Uterus (tissue), 4 donors: ENCODE measurements around the gene ADRA2C. TPM values are rescaled to one million over a fixed set of nuclear protein-coding genes. Genes with fewer than 3 reads are reported as not detected.

Experiments
- DNase-seq, 2 donors: peaks; one replicate each; pipeline ENCODE4 v3.0.0-alpha.2; 2019 to 2020
- H3K27ac ChIP-seq, 2 donors: fragments of 200-600 bp; sonication (generic); 1 replicate in 1 of 2; 2 replicates in 1 of 2; pipeline ENCODE4 v1.5.1; 2016 to 2018
- H3K27me3 ChIP-seq, 2 donors: fragments of 200-600 bp; sonication (generic); one replicate each; pipeline ENCODE4 v1.5.1; 2018 to 2019; ENCODE audit warnings: control low read depth in 1 of 2
- H3K36me3 ChIP-seq, 2 donors: fragments of 200-600 bp; sonication (generic); one replicate each; pipeline ENCODE4 v1.5.1; 2019; ENCODE audit warnings: control low read depth in 1 of 2
- H3K4me1 ChIP-seq, 2 donors: fragments of 200-600 bp; sonication (generic); one replicate each; pipeline ENCODE4 v1.5.1; 2018 to 2019; ENCODE audit warnings: control low read depth in 1 of 2
- H3K4me3 ChIP-seq, 2 donors: fragments of 200-600 bp; sonication (generic); 1 replicate in 1 of 2; 2 replicates in 1 of 2; pipeline ENCODE4 v1.5.1; 2018 to 2019; ENCODE audit warnings: mild to moderate bottlenecking in 1 of 2
- H3K9me3 ChIP-seq, 2 donors: fragments of 200-600 bp; sonication (generic); one replicate each; pipeline ENCODE4 v1.5.1; 2019; ENCODE audit warnings: control low read depth in 1 of 2
- POLR2A ChIP-seq, 2 donors: fragments of 450-650 bp; IDR thresholded peaks; one replicate each; pipeline ENCODE4 v1.6.1; 2016; ENCODE audit warnings: antibody characterized with exemption in 2 of 2, mild to moderate bottlenecking in 1 of 2, moderate library complexity in 1 of 2
- intact Hi-C: fragments of 100-400 bp; cut with DNase I; formaldehyde crosslinking; loops from one replicate; pipeline ENCODE4 v1.15.1; 2023; ENCODE audit warnings: low total_unique reads
- total RNA-seq, 4 donors: library from RNA; depleted of rRNA in 3 of 4; stranded (reverse); fragments of >200 nt in 3 of 4; gene quantifications; one replicate each; pipeline versions ENCODE4 v1.1.0 to v1.2.4, GENCODE V29; 2014 to 2023
- TF ChIP-seq, protein P1 (sequence below), 4 experiments: fragments of 200-600 bp in 2 of 4; fragments of 450-650 bp in 2 of 4; sonication (generic) in 2 of 4; IDR thresholded peaks; one replicate each; pipeline ENCODE4 v1.5.1; 2016 to 2019; ENCODE audit warnings: antibody characterized with exemption in 4 of 4, mild to moderate bottlenecking in 2 of 4, moderate library complexity in 1 of 4
- donor health status: DM: yes; HTN: yes; CAD: no.

The ADRA2C gene
- total RNA-seq, 4 donors from 2014 or later: 4.1 to 75.0 (median 24.7) TPM

DNA sequence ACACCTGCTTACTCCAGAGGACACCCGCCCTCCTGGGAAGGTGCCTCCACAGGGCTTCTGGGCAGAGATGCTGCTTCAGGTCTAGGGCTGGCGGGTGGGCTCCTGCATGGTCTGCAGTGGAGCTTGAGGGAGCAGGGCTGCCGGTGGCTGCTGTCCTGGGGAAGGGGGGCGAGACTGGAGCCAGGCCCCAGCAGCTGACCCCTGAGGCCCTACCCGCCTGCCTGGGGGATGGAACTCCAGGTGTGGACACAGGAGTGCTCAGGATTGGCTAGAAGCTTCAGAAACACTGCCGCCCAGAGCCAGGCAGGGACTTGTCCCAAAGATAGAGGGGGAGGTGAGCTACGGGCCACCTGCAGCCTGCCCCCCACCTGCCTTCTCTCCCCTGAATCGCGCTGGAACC, 33.0 kb upstream of the ADRA2C start:
- Histone ChIP-seq H3K4me3 (no peak overlapping the region), H3K36me3 (no peaks in the 10 kb centered on the region), H3K4me1 (no peaks in the 10 kb centered on the region), H3K27me3 (no peaks in the 10 kb centered on the region), H3K27ac (no peak overlapping the region), H3K9me3 (no peaks in the 10 kb centered on the region)
- intact Hi-C loops: no loop called here
- no peak for DNase-seq
- TF ChIP-seq, protein P1, sequence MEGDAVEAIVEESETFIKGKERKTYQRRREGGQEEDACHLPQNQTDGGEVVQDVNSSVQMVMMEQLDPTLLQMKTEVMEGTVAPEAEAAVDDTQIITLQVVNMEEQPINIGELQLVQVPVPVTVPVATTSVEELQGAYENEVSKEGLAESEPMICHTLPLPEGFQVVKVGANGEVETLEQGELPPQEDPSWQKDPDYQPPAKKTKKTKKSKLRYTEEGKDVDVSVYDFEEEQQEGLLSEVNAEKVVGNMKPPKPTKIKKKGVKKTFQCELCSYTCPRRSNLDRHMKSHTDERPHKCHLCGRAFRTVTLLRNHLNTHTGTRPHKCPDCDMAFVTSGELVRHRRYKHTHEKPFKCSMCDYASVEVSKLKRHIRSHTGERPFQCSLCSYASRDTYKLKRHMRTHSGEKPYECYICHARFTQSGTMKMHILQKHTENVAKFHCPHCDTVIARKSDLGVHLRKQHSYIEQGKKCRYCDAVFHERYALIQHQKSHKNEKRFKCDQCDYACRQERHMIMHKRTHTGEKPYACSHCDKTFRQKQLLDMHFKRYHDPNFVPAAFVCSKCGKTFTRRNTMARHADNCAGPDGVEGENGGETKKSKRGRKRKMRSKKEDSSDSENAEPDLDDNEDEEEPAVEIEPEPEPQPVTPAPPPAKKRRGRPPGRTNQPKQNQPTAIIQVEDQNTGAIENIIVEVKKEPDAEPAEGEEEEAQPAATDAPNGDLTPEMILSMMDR (IDR thresholded peaks at IDR 0.05): no peak
- TF ChIP-seq POLR2A (IDR thresholded peaks at IDR 0.05): no peak

DNA sequence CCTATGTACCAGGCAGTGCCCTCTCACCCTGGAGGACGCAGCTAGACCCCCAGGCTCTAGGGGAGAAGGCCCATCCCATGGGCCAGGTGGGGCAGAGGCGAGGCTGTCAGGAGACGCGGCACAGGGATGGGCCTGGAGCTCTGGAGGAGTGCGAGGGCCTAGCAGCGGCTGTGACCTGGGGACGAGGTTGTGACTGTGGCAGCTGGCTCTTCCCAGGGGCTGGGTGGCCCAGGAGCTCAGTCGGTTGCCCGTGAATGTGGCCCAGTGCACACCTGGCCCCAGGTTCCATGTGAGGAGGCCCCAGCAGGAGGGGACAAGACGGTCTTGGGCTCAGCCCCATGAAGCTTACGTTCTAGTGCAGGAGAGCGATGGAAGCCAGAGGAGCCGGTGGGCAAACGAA, 31.0 kb upstream of the ADRA2C start:
- Histone ChIP-seq H3K9me3 (no peaks in the 10 kb centered on the region), H3K36me3 (no peaks in the 10 kb centered on the region), H3K27me3 (no peaks in the 10 kb centered on the region), H3K4me1 (no peaks in the 10 kb centered on the region), H3K27ac (no peak overlapping the region), H3K4me3 (no peak overlapping the region)
- DNase-seq: no peak
- intact Hi-C loops: no loop called here
- TF ChIP-seq, protein P1 (IDR thresholded peaks at IDR 0.05): no peak
- TF ChIP-seq POLR2A (IDR thresholded peaks at IDR 0.05): no peak

DNA sequence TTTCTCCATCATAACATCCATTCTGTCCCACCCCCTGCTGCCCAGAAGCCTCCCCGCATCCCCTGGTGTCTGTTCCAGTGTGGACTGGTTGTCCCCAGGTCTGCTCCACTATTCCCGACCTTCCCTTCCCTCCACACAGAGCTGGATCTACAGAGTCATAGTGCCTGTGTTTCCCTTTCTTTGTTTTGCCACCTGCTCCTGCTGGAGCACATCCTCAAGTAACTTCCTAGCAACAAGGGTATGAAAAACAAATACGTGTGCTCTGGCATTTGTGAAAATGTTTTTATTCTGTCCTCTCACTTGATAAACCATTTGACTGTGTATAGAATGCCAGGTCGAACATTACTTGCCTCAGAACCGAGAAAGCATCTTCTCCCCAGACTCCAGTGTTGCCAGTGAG, 29.9 kb upstream of the ADRA2C start:
- Histone ChIP-seq H3K4me3 (no peak overlapping the region), H3K27me3 (no peaks in the 10 kb centered on the region), H3K9me3 (no peaks in the 10 kb centered on the region), H3K36me3 (no peaks in the 10 kb centered on the region), H3K4me1 (no peaks in the 10 kb centered on the region), H3K27ac (no peak overlapping the region)
- intact Hi-C loops: no loop called here
- DNase-seq: no peak
- no peak for TF ChIP-seq POLR2A (IDR thresholded peaks at IDR 0.05)

DNA sequence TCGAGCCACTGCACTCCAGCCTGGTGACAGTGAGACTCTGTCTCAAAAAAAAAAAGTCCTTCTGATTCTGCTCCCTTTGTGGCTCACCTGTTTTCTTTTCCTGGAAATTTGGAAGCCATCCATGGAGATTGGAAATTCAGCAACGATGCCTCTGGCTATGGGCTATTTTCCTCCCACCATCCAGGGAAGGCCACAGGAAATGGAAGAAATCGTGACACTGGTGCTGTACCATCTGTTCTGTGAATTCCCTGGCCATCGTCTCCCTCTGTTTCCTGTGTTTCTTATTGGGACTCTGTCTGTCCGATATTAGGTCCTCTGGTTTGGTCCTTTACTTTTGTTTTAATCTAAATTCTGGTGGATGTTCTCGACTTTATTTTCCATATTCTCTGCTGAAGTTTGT, 29.4 kb upstream of the ADRA2C start:
- H3K27me3 ChIP-seq: no peaks in the 10 kb centered on the region

DNA sequence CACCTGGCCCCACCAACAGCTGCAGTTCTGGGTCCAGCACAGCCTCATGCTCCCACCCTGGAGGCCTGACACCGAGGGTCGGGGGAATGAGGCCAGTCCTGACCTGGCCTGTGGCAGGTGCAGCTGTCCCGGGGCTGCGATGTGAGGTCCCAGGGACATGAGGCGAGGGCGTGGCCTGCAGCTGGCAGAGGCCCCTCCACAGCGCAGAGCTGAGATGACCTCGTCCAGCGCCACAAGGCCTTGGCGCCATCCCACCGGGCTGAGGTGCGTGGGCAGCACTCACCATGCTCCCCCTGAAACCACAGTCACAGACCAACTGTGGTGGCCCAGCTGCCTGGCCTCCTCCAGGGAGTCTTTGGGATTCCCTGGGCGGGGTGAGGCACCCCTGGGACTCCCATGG, 26.6 kb upstream of the ADRA2C start:
- DNase-seq: no peak
- H3K4me3 ChIP-seq: no peak overlapping the region

More for the DNA sequence above, 29.4 kb upstream of the ADRA2C start:
- Histone ChIP-seq H3K4me3 (no peak overlapping the region), H3K27ac (no peak overlapping the region), H3K9me3 (no peaks in the 10 kb centered on the region), H3K36me3 (no peaks in the 10 kb centered on the region), H3K4me1 (no peaks in the 10 kb centered on the region)
- no peak for DNase-seq
- intact Hi-C loops: no loop called here
- TF ChIP-seq, protein P1 (IDR thresholded peaks at IDR 0.05): no peak
- no peak for TF ChIP-seq POLR2A (IDR thresholded peaks at IDR 0.05)

More for the DNA sequence above, 26.6 kb upstream of the ADRA2C start:
- H3K27ac ChIP-seq: no peak overlapping the region
- H3K27me3 ChIP-seq: no peaks in the 10 kb centered on the region
- no peaks in the 10 kb centered on the region for H3K36me3 ChIP-seq
- TF ChIP-seq, protein P1 (IDR thresholded peaks at IDR 0.05): no peak
- TF ChIP-seq POLR2A (IDR thresholded peaks at IDR 0.05): no peak
- no peaks in the 10 kb centered on the region for H3K4me1 ChIP-seq
- intact Hi-C loops: no loop called here
- H3K9me3 ChIP-seq: no peaks in the 10 kb centered on the region
